ENCODE results near the gene HNRNPU. TPM values are rescaled to one million over a fixed set of nuclear protein-coding genes. Genes with fewer than 3 reads are reported as not detected.

The HNRNPU gene
- polyA plus RNA-seq, 1 experiment = 262 TPM

DNA sequence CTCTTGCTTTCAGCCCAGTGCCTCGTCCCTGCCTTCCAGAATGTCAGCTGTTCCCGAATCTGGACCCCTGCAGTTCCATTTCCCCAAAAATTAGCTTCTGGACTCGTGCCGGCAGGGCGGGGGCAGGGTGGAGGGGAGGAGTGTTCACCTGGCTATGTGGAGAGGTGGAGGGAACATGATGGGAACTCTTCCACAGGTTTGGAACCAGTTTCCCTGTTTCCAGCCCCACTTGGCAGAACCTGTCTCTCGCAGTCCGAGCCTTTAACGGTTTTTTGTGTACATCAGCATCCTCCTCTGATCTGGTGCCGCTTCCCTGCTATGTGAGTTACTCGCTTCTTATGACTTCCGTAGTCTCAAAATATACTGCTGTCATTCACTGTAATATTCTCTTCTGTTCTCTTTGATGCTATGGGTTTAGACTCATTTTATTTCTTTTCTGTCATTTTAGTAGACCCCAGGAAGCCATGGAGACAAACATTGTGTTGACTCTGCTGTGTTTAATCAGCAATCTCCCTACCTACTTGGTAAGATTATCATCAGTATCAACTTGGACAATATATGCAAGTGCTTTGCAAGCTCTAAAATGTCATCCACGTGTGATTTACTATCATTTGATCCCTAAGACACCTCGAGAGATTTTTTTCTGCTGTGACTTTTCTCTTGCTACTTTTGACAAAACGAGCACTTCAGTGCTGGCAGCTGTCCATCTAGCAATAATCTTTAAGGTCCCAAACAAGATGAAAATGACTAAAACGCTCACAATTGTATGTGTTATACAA lies 33.3 kb upstream of the HNRNPU start:
- Histone ChIP-seq H3K27ac (ENCODE audit: low read depth, low read length) (no peak overlapping the region), H3K9me3 (ENCODE audit: control insufficient read depth, insufficient read depth, low read length) (no peaks in the 10 kb centered on the region), H3K27me3 (ENCODE audit: control insufficient read depth, insufficient read depth, low read length) (no peaks in the 10 kb centered on the region), H3K4me3 (ENCODE audit: low read depth, low read length) (no peak overlapping the region)
- no peak for DNase-seq (ENCODE audit: low read depth, low spot score)
- ChIA-PET CTCF (interaction anchor here (0.6 kb wide), 1 partner anchor 47 kb away, joined by 4 read pairs; no protein-coding TSS in a partner anchor), POLR2A (interaction anchor here (1.0 to 1.4 kb wide), 2 partner anchors 35 to 73 kb away, joined by 3 to 5 read pairs; no protein-coding TSS in a partner anchor)
- TF ChIP-seq, protein P1, sequence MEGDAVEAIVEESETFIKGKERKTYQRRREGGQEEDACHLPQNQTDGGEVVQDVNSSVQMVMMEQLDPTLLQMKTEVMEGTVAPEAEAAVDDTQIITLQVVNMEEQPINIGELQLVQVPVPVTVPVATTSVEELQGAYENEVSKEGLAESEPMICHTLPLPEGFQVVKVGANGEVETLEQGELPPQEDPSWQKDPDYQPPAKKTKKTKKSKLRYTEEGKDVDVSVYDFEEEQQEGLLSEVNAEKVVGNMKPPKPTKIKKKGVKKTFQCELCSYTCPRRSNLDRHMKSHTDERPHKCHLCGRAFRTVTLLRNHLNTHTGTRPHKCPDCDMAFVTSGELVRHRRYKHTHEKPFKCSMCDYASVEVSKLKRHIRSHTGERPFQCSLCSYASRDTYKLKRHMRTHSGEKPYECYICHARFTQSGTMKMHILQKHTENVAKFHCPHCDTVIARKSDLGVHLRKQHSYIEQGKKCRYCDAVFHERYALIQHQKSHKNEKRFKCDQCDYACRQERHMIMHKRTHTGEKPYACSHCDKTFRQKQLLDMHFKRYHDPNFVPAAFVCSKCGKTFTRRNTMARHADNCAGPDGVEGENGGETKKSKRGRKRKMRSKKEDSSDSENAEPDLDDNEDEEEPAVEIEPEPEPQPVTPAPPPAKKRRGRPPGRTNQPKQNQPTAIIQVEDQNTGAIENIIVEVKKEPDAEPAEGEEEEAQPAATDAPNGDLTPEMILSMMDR (IDR thresholded peaks at IDR 0.05; ENCODE audit: low read depth, low read length) = no peak

DNA sequence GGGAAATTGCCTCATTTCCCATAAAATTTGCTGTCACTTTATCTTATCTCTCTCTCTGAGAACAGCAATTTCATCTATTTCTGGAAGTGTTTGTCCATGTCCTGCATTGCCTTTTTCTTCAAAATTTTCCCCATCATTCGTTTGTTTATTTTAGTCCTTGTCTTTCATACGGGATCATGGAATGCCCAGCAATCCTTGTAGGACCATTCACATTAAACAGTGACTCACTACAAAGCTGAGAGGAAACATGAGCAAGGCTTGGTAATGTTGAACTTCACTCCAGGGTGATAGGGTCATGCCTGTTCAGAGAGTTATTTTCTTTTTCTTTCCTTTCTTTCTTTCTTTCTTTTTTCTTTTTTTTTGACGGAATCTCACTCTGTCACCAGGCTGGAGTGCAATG lies 32.2 kb upstream of the HNRNPU start:
- ChIA-PET POLR2A (interaction anchor here (1.0 to 1.4 kb wide), 2 partner anchors 34 to 74 kb away, joined by 3 to 5 read pairs; no protein-coding TSS in a partner anchor), CTCF (interaction anchor here (1.1 kb wide), 1 partner anchor 146 kb away, joined by 4 read pairs; no protein-coding TSS in a partner anchor)
- peak; percentile 54 for DNase-seq (ENCODE audit: low read depth, low spot score)
- Histone ChIP-seq H3K4me3 (ENCODE audit: low read depth, low read length) (no peak overlapping the region), H3K27ac (ENCODE audit: low read depth, low read length) (peak overlapping the region; percentile 31), H3K27me3 (ENCODE audit: control insufficient read depth, insufficient read depth, low read length) (no peaks in the 10 kb centered on the region), H3K9me3 (ENCODE audit: control insufficient read depth, insufficient read depth, low read length) (no peaks in the 10 kb centered on the region)
- TF ChIP-seq, protein P1 (IDR thresholded peaks at IDR 0.05; ENCODE audit: low read depth, low read length) = no peak

DNA sequence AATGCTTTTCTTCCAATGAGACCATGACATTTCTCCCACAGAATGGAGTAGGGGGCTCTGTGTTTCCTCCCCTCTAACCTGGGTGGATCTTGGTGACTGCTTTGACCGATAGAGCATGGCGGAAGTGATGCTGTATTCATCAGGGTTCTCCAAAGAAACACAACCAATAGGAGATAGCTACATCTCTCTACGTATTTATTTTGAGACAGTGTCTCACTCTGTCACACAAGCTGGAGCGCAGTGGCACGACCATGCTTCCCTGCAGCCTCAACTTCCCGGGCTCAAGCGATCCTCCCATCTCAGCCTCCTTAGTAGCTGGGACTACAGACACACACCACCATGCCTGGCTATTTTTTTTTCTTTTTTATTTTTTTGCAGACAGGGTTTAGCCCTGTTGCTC lies 29.5 kb upstream of the HNRNPU start:
- Histone ChIP-seq H3K4me3 (ENCODE audit: low read depth, low read length) (no peak overlapping the region), H3K27me3 (ENCODE audit: control insufficient read depth, insufficient read depth, low read length) (no peaks in the 10 kb centered on the region), H3K9me3 (ENCODE audit: control insufficient read depth, insufficient read depth, low read length) (no peaks in the 10 kb centered on the region), H3K27ac (ENCODE audit: low read depth, low read length) (no peak overlapping the region)
- POLR2A ChIA-PET = no interaction called here
- no peak for DNase-seq (ENCODE audit: low read depth, low spot score)
- TF ChIP-seq, protein P1 (IDR thresholded peaks at IDR 0.05; ENCODE audit: low read depth, low read length) = no peak
- CTCF ChIA-PET = interaction anchor here (2.0 kb wide), 1 partner anchor 149 kb away, joined by 9 read pairs; no protein-coding TSS in a partner anchor

DNA sequence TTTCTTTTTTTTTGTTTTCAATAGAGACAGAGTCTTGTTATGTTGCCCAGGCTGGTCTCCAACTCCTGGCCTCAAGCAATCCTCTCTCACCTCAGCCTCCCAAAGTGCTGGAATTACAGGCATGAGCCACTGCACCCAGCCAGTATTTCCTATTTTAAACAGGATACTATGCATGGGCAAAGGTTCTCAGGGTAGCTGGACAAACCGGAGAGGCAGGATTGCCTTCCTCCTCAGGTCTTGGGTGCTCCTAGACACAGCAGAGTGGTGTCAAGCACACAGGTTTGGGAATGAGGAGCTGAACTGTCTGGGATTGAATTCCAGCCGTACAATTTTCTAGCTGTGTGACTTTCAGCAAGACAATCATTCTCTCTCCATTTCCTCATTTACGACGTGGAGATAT lies 22.9 kb upstream of the HNRNPU start:
- Histone ChIP-seq H3K9me3 (ENCODE audit: control insufficient read depth, insufficient read depth, low read length) (no peaks in the 10 kb centered on the region), H3K4me3 (ENCODE audit: low read depth, low read length) (no peak overlapping the region), H3K27ac (ENCODE audit: low read depth, low read length) (no peak overlapping the region), H3K27me3 (ENCODE audit: control insufficient read depth, insufficient read depth, low read length) (no peaks in the 10 kb centered on the region)
- TF ChIP-seq, protein P1 (IDR thresholded peaks at IDR 0.05; ENCODE audit: low read depth, low read length) = no peak
- POLR2A ChIA-PET = no interaction called here
- CTCF ChIA-PET = no interaction called here
- no peak for DNase-seq (ENCODE audit: low read depth, low spot score)
